Lower leg skin (tissue), 4 donors: Measurements from ENCODE around the gene HPN. TPM values are rescaled to one million over a fixed set of nuclear protein-coding genes. Genes with fewer than 3 reads are reported as not detected.

ENCODE experiments used
- DNase-seq, 2 donors: peaks; one replicate each; pipeline ENCODE4 v3.0.0-alpha.2; 2019; ENCODE audit warnings: low spot score in 2 of 2
- H3K4me3 ChIP-seq: fragments of 200-600 bp; sonication (generic); 2 replicates; pipeline ENCODE4 v1.5.1; 2017; ENCODE audit warnings: mild to moderate bottlenecking, low read depth; ENCODE audit not compliant: poor library complexity, severe bottlenecking
- POLR2A ChIP-seq, 2 donors: fragments of 450-650 bp; IDR thresholded peaks; one replicate each; pipeline ENCODE4 v1.6.1; 2016 to 2017; ENCODE audit warnings: antibody characterized with exemption in 2 of 2, mild to moderate bottlenecking in 1 of 2, moderate library complexity in 1 of 2
- WGBS, 2 donors: methylation state at CpG; one replicate each; pipeline ENCODE4 v1.1.5; 2018; 5-methylcytosine and 5-hydroxymethylcytosine counted together
- intact Hi-C: fragments of 100-400 bp; cut with DNase I; formaldehyde crosslinking; loops from one replicate; pipeline ENCODE4 v1.15.0; 2023; ENCODE audit warnings: low total_unique reads
- total RNA-seq, 4 donors: library from RNA; depleted of rRNA; stranded (reverse); fragments of >200 nt; gene quantifications; one replicate each; pipeline ENCODE4 v1.1.0, GENCODE V29; 2016
- TF ChIP-seq, protein P1 (sequence below), 3 donors: fragments of 450-650 bp; IDR thresholded peaks; one replicate each; pipeline ENCODE4 v1.5.1; 2016; ENCODE audit warnings: antibody characterized with exemption in 3 of 3, mild to moderate bottlenecking in 3 of 3, moderate library complexity in 2 of 3

HPN gene
- total RNA-seq, 4 donors from 2014 or later, result 0.45 to 2.0 (median 1.3) TPM; not detected in 1

DNA sequence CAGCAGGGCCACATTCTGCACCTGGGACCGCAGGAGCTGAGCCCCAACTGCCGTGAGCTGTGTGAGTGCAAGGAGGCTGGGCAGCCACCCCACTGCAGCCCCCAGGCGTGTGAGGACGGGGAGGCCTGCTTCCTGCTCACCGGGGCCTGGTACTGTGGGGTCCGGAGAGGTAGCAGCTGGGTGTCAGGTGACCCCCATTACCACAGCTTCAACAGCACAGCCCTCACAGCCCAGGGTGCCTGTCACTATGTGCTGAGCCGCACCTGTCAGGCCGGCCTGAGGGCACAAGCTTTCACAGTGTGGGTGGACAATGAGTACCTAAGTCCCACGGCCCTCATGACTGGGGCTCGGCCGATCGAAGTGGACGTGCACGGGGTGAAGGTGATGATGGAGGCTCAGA lies 38.3 kb downstream of the HPN start:
- WGBS, 2 donors, result 81 to 88% methylated on average over 9 to 14 of the region's 14 CpGs
- DNase-seq, result no peak
- no peak for TF ChIP-seq POLR2A (IDR thresholded peaks at IDR 0.05)
- TF ChIP-seq, protein P1, sequence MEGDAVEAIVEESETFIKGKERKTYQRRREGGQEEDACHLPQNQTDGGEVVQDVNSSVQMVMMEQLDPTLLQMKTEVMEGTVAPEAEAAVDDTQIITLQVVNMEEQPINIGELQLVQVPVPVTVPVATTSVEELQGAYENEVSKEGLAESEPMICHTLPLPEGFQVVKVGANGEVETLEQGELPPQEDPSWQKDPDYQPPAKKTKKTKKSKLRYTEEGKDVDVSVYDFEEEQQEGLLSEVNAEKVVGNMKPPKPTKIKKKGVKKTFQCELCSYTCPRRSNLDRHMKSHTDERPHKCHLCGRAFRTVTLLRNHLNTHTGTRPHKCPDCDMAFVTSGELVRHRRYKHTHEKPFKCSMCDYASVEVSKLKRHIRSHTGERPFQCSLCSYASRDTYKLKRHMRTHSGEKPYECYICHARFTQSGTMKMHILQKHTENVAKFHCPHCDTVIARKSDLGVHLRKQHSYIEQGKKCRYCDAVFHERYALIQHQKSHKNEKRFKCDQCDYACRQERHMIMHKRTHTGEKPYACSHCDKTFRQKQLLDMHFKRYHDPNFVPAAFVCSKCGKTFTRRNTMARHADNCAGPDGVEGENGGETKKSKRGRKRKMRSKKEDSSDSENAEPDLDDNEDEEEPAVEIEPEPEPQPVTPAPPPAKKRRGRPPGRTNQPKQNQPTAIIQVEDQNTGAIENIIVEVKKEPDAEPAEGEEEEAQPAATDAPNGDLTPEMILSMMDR (IDR thresholded peaks at IDR 0.05), result no peak
- H3K4me3 ChIP-seq, result no peak overlapping the region
- intact Hi-C loops, result no loop called here

DNA sequence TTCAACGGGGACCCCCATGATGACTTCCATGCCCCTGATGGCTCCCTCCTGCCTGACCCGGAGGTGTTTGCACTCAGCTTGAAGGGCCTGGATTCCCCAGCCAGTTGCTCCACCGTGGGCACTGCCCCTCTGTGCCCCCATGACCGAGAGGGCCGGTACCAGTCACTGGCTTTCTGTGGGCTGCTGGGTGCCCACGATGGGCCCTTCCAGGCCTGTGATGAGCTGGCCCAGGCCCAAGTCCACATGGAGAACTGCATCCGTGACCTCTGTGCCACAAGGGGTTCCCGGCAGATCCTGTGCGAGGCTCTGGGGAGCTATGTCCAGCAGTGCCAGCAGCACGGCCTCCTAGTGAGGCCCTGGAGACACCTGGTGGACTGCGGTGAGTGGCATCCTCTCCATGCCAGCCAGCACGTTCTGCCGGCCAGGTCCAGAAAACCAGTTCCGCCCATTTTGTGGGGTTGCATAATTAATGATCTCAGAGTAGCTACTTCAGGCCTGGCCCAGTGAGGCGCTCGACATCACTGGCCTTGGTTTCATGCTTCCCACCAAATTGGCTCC lies 39.2 kb downstream of the HPN start:
- intact Hi-C loops, result no loop called here
- TF ChIP-seq, protein P1 (IDR thresholded peaks at IDR 0.05), result no peak
- no peak for TF ChIP-seq POLR2A (IDR thresholded peaks at IDR 0.05)
- DNase-seq, result no peak
- whole genome bisulfite sequencing, 2 donors, result 75 to 84% methylated on average over 8 to 9 of the region's 16 CpGs
- no peak overlapping the region for H3K4me3 ChIP-seq

DNA sequence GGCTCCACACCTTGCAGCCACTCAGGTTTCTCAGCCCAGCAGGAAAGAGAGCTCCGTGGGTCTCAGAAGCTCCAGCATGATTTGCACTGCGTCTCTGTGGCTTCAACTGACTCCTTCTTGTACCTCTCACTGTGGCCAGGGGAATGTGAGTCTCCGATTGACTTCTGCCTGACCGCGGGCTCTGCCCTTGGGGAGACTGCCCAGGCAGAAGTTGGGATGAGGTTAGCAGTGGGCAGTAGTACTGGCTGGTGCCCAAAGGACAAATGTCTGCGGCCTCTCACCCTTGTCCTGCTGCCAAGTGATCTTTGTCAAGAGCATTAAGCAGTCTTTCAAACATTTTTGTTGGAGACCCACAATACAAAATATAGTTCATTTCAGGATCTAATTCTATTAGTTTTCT lies 39.7 kb downstream of the HPN start:
- no peak for DNase-seq
- intact Hi-C loops, result no loop called here
- WGBS, 2 donors, result 80 to 84% methylated on average over 6 of the region's 6 CpGs
- H3K4me3 ChIP-seq, result no peak overlapping the region
- TF ChIP-seq, protein P1 (IDR thresholded peaks at IDR 0.05), result no peak
- no peak for TF ChIP-seq POLR2A (IDR thresholded peaks at IDR 0.05)

DNA sequence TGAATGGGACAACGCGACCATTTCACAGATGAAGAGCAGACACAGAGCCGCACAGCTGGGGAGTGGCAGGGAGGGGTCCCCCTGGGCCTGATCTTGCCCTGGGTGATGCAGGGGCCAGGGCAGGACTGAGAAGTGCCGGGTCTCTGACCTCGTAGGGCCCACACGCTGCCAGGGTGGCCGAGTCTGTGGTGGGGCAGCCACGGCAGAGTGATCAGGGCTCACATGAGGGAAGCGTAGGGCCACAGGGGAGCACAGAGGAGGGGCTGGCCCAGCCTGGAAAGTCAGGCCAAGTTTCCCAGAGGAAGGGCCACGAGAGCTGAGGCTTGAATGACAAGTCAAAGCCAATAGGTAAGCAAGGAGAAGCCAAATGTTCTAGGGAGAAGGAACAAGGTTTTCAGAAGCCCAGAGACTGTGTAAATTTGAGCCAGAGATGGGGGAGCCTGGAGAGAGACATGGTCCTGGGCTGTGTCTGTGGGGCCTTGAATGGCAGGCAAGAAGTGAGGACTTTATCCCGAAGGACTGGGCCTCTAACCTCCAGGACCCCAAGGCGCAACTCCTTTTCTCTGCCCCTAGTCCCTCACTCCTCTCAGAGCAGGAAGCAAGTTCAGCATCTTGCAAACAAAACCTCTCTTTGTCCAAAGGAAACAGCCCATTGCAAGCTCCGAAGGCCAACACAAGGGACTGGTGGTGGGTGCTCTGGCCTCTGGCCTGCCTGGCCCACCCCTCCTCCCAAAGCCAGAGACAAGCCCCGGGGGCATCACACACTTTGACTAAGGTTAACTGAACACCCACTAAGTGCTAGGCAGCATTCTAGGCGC lies 42.4 kb downstream of the HPN start:
- TF ChIP-seq, protein P1 (IDR thresholded peaks at IDR 0.05), result no peak
- no peak for TF ChIP-seq POLR2A (IDR thresholded peaks at IDR 0.05)
- intact Hi-C loops, result no loop called here
- DNase-seq, result no peak
- 81 to 83% methylated on average over 15 of the region's 15 CpGs for WGBS, 2 donors
- no peak overlapping the region for H3K4me3 ChIP-seq

DNA sequence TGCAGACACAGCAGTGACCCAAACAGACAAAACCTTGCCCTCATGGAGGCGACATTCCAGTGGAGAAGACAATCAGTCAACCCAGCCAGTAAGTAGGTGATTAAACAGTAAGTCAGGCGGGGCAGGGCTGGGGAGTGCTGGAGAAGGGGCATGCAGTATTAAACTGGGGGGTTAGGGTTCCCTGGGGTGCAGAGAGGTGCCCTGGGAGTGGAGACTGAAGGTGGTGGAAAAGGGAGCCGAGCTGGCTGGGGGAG lies 42.9 kb downstream of the HPN start:
- H3K4me3 ChIP-seq, result no peak overlapping the region
- intact Hi-C loops, result no loop called here
- WGBS, 2 donors, result 83 to 91% methylated on average over 3 of the region's 3 CpGs
- DNase-seq, result no peak
- TF ChIP-seq, protein P1 (IDR thresholded peaks at IDR 0.05), result no peak
- TF ChIP-seq POLR2A (IDR thresholded peaks at IDR 0.05), result no peak

DNA sequence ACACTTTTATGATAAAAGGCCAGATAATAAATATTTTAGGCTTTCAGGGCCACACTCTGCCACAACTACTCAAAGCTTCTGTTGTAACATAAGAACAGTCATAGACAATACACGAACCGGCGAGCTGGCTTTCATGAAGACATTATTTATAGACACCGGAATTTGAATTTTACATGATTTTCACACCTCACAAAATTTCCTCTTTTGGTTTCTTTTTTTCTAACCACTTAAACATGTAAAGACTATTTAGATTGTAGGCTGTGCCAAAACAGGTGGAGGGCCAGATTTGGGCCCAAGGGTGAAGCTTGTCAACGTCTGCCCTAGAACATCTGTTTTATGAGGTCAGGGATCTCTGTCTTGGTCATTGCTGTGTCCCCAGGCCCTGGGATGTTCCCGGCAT lies 44.4 kb downstream of the HPN start:
- no peak for TF ChIP-seq POLR2A (IDR thresholded peaks at IDR 0.05)
- TF ChIP-seq, protein P1 (IDR thresholded peaks at IDR 0.05), result no peak
- intact Hi-C loops, result no loop called here
- WGBS, 2 donors, result 70 to 77% methylated on average over 6 of the region's 6 CpGs
- no peak overlapping the region for H3K4me3 ChIP-seq
- DNase-seq, result no peak
